Activated naive CD8-positive, alpha-beta T cell treated with anti-CD3 and anti-CD28 coated beads for 36 hours (primary cell): Measurements from ENCODE around the gene PAPPA. TPM values are rescaled to one million over a fixed set of nuclear protein-coding genes. Genes with fewer than 3 reads are reported as not detected.

ENCODE experiments used
- DNase-seq: peaks from one replicate; pipeline ENCODE4 v3.0.0; 2021
- H3K27ac Mint-ChIP-seq: one replicate; pipeline ENCODE4 v1.8.0; 2022; ENCODE audit warnings: mild to moderate bottlenecking, moderate library complexity, mixed read lengths
- H3K27me3 Mint-ChIP-seq: one replicate; pipeline ENCODE4 v1.8.0; 2022; ENCODE audit warnings: mild to moderate bottlenecking, mixed read lengths
- H3K36me3 Mint-ChIP-seq: one replicate; pipeline ENCODE4 v1.8.0; 2021; ENCODE audit warnings: mild to moderate bottlenecking, mixed read lengths
- H3K4me1 Mint-ChIP-seq: one replicate; pipeline ENCODE4 v1.8.0; 2021; ENCODE audit warnings: mixed read lengths
- H3K4me3 Mint-ChIP-seq: one replicate; pipeline ENCODE4 v1.8.0; 2022; ENCODE audit warnings: mild to moderate bottlenecking, moderate library complexity, mixed read lengths
- H3K9me3 Mint-ChIP-seq: one replicate; pipeline ENCODE4 v1.8.0; 2022; ENCODE audit warnings: mixed read lengths
- total RNA-seq, 2 experiments: library from RNA; stranded (reverse); gene quantifications; one replicate each; pipeline ENCODE4 v1.2.3, GENCODE V29; 2021

Gene PAPPA
- total RNA-seq, 2 experiments from 2014 or later = not detected

DNA sequence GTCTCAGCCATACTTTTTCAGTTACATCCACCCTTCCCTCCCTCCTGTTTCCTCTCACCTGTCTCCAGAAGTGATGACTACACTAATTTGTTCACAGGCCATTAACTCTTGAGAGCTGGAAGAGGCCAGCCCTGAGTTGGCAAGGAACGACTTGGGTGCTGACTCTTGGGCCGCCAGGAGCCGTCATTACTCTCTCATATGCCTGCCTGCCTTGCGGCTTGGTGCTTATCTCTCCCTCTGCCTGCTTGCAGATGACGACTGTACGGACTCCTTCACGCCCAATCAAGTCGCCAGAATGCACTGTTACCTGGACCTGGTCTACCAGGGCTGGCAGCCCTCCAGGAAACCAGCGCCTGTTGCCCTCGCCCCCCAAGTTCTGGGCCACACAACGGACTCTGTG lies 66.1 kb downstream of the PAPPA start:
- Mint-ChIP-seq H3K36me3 (no peaks in the 10 kb centered on the region), H3K27me3 (no peaks in the 10 kb centered on the region), H3K9me3 (no peaks in the 10 kb centered on the region), H3K4me1 (no peaks in the 10 kb centered on the region), H3K4me3 (no peak overlapping the region), H3K27ac (no peak overlapping the region)
- DNase-seq = no peak

DNA sequence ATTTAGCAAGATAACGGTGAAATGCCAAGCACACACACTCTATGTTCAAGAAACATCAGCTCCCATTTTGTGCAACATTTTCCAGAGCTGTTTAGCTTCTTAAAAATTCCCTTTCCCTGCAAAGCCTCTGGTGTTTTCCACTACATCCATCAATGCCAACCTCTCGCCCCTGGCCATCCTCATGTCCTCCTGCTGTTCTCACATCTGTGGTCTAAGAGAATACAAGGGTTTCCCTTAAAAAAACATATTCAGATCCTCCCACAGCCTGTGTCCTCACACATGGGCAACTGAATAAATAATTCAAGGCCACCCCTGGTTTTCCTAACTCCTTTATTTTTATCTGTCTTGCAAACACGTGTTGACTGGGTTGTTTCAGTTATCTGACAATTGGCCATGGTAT lies 70.3 kb downstream of the PAPPA start:
- Mint-ChIP-seq H3K4me3 (no peak overlapping the region), H3K27ac (no peak overlapping the region), H3K36me3 (no peaks in the 10 kb centered on the region), H3K4me1 (no peaks in the 10 kb centered on the region), H3K27me3 (no peaks in the 10 kb centered on the region), H3K9me3 (no peaks in the 10 kb centered on the region)
- no peak for DNase-seq

DNA sequence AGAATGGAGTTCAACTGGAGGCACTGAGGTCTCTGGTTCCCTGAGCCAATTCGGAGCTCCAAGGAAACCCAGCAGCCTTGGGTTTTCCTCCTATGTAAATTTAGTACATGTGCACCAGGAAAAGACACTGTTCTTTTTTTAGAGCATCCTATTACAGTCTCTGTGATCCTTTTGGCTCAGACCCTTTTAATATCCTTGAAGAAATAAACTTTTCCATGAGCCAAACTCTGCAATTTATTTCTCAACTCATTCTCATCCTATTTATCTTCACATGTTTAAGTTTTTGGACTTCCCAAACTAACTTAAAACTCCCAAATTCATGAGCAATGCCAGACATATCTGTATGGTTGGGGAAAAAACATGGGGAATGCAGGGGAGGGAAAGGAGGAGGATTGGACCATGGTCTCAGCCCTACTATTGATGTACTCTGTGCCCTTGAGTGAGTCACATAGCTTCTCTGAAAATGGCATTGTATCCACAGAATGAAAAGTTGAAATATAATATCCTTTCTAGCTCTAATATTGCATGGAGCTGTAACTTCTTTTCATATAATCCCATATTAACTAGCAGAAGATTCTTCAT lies 76.6 kb downstream of the PAPPA start:
- Mint-ChIP-seq H3K4me3 (no peak overlapping the region), H3K27me3 (peaks cover 3% of the 10 kb centered on the region), H3K27ac (no peak overlapping the region)

GRCh38 chr9:116232424-116233159 lies 79.0 kb downstream of the PAPPA start:
- Mint-ChIP-seq H3K27me3 (peaks cover 5% of the 10 kb centered on the region), H3K36me3 (no peaks in the 10 kb centered on the region), H3K4me1 (no peaks in the 10 kb centered on the region), H3K27ac (no peak overlapping the region), H3K4me3 (no peak overlapping the region), H3K9me3 (no peaks in the 10 kb centered on the region)
- DNase-seq = no peak

More for the DNA sequence above, 76.6 kb downstream of the PAPPA start:
- no peak for DNase-seq
- H3K4me1 Mint-ChIP-seq = no peaks in the 10 kb centered on the region
- H3K9me3 Mint-ChIP-seq = no peaks in the 10 kb centered on the region
- no peaks in the 10 kb centered on the region for H3K36me3 Mint-ChIP-seq

- Mint-ChIP-seq H3K4me1 (no peaks in the 10 kb centered on the region), H3K36me3 (no peaks in the 10 kb centered on the region), H3K27ac (no peak overlapping the region), H3K27me3 (peaks cover 5% of the 10 kb centered on the region), H3K9me3 (no peaks in the 10 kb centered on the region), H3K4me3 (no peak overlapping the region)
- DNase-seq = no peak
Observed at GRCh38 chr9:116233160-116233530, 79.6 kb downstream of the PAPPA start.

- H3K4me3 Mint-ChIP-seq = no peak overlapping the region
- H3K27ac Mint-ChIP-seq = no peak overlapping the region
- no peaks in the 10 kb centered on the region for H3K9me3 Mint-ChIP-seq
- H3K27me3 Mint-ChIP-seq = peaks cover 5% of the 10 kb centered on the region
- H3K36me3 Mint-ChIP-seq = no peaks in the 10 kb centered on the region
- no peak for DNase-seq
- H3K4me1 Mint-ChIP-seq = no peaks in the 10 kb centered on the region
Observed at GRCh38 chr9:116234081-116234480, 80.5 kb downstream of the PAPPA start.

- no peaks in the 10 kb centered on the region for H3K4me1 Mint-ChIP-seq
- DNase-seq = no peak
- peaks cover 5% of the 10 kb centered on the region for H3K27me3 Mint-ChIP-seq
- H3K27ac Mint-ChIP-seq = no peak overlapping the region
- H3K4me3 Mint-ChIP-seq = no peak overlapping the region
- no peaks in the 10 kb centered on the region for H3K9me3 Mint-ChIP-seq
- no peaks in the 10 kb centered on the region for H3K36me3 Mint-ChIP-seq
Observed at GRCh38 chr9:116236979-116237378, 83.4 kb downstream of the PAPPA start.

DNA sequence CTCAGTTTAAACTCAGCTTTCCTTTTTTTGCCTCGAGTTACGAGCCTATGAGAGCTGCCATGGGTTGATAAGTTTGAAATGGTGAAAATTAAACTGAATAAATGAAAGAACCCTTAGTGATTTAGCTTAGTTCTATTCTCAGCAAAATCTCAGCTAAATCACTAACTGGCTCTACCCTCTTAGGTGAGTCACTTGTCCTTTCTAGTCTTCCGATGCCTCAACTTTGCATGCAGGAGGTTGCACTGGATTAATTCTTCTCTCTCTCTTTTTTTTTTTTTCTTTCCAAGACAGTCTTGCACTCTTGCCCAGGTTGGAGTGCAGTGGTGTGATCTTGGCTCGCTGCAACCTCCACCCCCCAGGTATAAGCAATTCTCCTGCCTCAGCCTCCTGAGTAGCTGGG lies 83.9 kb downstream of the PAPPA start:
- H3K27ac Mint-ChIP-seq = no peak overlapping the region
- no peaks in the 10 kb centered on the region for H3K36me3 Mint-ChIP-seq
- H3K4me1 Mint-ChIP-seq = no peaks in the 10 kb centered on the region
- no peak for DNase-seq
- H3K27me3 Mint-ChIP-seq = peaks cover 5% of the 10 kb centered on the region
- H3K9me3 Mint-ChIP-seq = no peaks in the 10 kb centered on the region
- H3K4me3 Mint-ChIP-seq = no peak overlapping the region

- Mint-ChIP-seq H3K9me3 (no peaks in the 10 kb centered on the region), H3K27ac (no peak overlapping the region), H3K36me3 (no peaks in the 10 kb centered on the region), H3K27me3 (peaks cover 5% of the 10 kb centered on the region), H3K4me3 (no peak overlapping the region), H3K4me1 (no peaks in the 10 kb centered on the region)
- no peak for DNase-seq
Observed at GRCh38 chr9:116238225-116238624, 84.6 kb downstream of the PAPPA start.

- H3K27ac Mint-ChIP-seq = no peak overlapping the region
- no peaks in the 10 kb centered on the region for H3K9me3 Mint-ChIP-seq
- H3K4me3 Mint-ChIP-seq = no peak overlapping the region
- no peak for DNase-seq
- peaks cover 5% of the 10 kb centered on the region for H3K27me3 Mint-ChIP-seq
- no peaks in the 10 kb centered on the region for H3K4me1 Mint-ChIP-seq
- H3K36me3 Mint-ChIP-seq = no peaks in the 10 kb centered on the region
Observed at GRCh38 chr9:116238776-116239340, 85.3 kb downstream of the PAPPA start.

DNA sequence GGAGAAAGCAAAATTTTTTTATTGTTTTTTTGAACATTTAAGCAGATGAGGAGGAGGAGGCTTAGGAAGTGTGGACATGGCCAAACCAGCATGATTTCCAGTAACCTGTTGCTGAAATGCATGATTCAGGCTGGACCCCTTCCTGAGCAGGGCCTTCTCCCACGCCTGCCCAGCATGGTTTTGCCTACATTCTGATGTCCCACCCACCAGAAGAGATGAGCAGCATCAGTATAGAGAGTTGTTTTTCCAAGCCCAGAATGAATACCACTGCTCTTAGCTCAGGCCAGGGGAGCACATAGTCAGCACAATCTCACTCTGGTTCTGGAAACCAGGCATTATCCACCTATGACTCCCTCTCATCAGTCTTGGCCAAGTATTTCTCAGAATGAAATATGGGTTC lies 90.1 kb downstream of the PAPPA start:
- Mint-ChIP-seq H3K27ac (no peak overlapping the region), H3K9me3 (peaks cover 1% of the 10 kb centered on the region), H3K36me3 (no peaks in the 10 kb centered on the region), H3K4me1 (no peaks in the 10 kb centered on the region), H3K27me3 (no peaks in the 10 kb centered on the region), H3K4me3 (no peak overlapping the region)
- DNase-seq = no peak

GRCh38 chr9:116247284-116247683 lies 93.7 kb downstream of the PAPPA start:
- no peak for DNase-seq
- Mint-ChIP-seq H3K4me1 (no peaks in the 10 kb centered on the region), H3K9me3 (peaks cover 1% of the 10 kb centered on the region), H3K4me3 (no peak overlapping the region), H3K27me3 (no peaks in the 10 kb centered on the region), H3K36me3 (no peaks in the 10 kb centered on the region), H3K27ac (no peak overlapping the region)

GRCh38 chr9:116247791-116248374 lies 94.3 kb downstream of the PAPPA start:
- H3K27ac Mint-ChIP-seq = no peak overlapping the region
- H3K9me3 Mint-ChIP-seq = peaks cover 1% of the 10 kb centered on the region
- H3K4me3 Mint-ChIP-seq = no peak overlapping the region
- DNase-seq = no peak
- H3K36me3 Mint-ChIP-seq = no peaks in the 10 kb centered on the region
- no peaks in the 10 kb centered on the region for H3K4me1 Mint-ChIP-seq
- H3K27me3 Mint-ChIP-seq = peaks cover under 1% of the 10 kb centered on the region

GRCh38 chr9:116250891-116251290 lies 97.3 kb downstream of the PAPPA start:
- H3K27me3 Mint-ChIP-seq = peaks cover 5% of the 10 kb centered on the region
- no peak overlapping the region for H3K4me3 Mint-ChIP-seq
- no peaks in the 10 kb centered on the region for H3K9me3 Mint-ChIP-seq
- no peaks in the 10 kb centered on the region for H3K4me1 Mint-ChIP-seq
- no peaks in the 10 kb centered on the region for H3K36me3 Mint-ChIP-seq
- DNase-seq = no peak
- no peak overlapping the region for H3K27ac Mint-ChIP-seq

DNA sequence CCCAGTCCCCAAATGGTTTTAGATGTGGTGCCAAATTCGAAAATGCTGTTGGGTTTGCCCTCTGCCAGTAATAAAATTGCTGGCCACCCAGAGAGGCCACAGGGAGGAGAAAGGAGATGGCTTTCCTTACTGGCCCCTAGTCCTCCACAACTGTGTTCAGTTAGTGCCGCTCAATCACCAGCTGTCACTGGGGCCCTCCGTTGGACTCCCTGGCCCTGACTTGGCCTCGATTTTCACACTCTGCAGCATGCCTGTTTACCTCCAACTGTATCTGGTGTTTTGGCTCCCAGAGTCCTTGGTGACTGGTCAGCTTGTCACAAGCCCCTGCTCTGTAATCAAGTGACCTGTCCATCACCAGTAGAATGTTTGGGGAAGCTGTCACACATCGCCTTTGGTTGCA lies 97.8 kb downstream of the PAPPA start:
- H3K36me3 Mint-ChIP-seq = no peaks in the 10 kb centered on the region
- no peaks in the 10 kb centered on the region for H3K9me3 Mint-ChIP-seq
- no peak overlapping the region for H3K27ac Mint-ChIP-seq
- H3K27me3 Mint-ChIP-seq = peaks cover 5% of the 10 kb centered on the region
- H3K4me3 Mint-ChIP-seq = no peak overlapping the region
- H3K4me1 Mint-ChIP-seq = no peaks in the 10 kb centered on the region
- no peak for DNase-seq

DNA sequence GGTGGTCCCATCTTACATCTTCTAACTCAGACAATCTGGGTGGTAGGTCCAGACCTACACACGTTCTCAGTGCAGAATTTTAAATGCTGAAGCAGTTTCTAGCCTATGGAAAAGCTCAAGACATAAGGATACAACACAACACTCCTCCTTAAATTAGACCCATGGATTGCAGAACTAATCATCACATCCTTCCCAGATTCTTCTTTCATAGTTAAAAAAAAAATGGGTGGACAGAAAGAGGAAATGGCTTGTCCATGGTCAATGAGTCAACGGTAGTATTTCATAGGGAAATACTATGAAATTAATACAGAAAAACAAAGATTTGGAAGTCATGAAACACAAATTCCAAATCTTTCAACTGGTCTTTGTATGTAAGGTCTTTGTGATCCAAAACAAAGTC lies 106.9 kb downstream of the PAPPA start:
- Mint-ChIP-seq H3K27me3 (no peaks in the 10 kb centered on the region), H3K36me3 (no peaks in the 10 kb centered on the region), H3K4me3 (no peak overlapping the region), H3K4me1 (no peaks in the 10 kb centered on the region), H3K27ac (no peak overlapping the region), H3K9me3 (no peaks in the 10 kb centered on the region)
- no peak for DNase-seq
